Panc1 (cell line): ENCODE measurements around the gene HAUS1. TPM values are rescaled to one million over a fixed set of nuclear protein-coding genes. Genes with fewer than 3 reads are reported as not detected.
A peak's percentile ranks its signal among the peaks of the same experiment; 100 is the strongest.

ENCODE experiments used
- ATAC-seq: fragments of 200-7000 bp; cut with Tn5 transposase; 2 replicates; pipeline ENCODE4 v1.9.1; 2020; ENCODE audit warnings: mild to moderate bottlenecking, moderate library complexity
- BruUV-seq: library from RNA; stranded (reverse); fragments of 400-500 nt; replicated peaks from 2 replicates; lab custom pipeline; 2021; lab: Mats Ljungman, UMichigan
- CTCF ChIA-PET: fragments of 300-600 bp; sonication (Branson Sonifier 250); formaldehyde crosslinking; loops from one replicate; lab custom pipeline; 2022; ENCODE audit warnings: antibody characterized with exemption; lab: Charles Lee
- POLR2A ChIA-PET: fragments of 300-600 bp; sonication (Branson Sonifier 250); formaldehyde crosslinking; loops from one replicate; lab custom pipeline; 2022; ENCODE audit warnings: antibody characterized with exemption; lab: Charles Lee
- DNase-seq: peaks from one replicate; pipeline ENCODE4 v3.0.0-alpha.2; 2010; ENCODE audit warnings: low read depth, low spot score
- H3K27ac ChIP-seq: 2 replicates; pipeline ENCODE4 v1.5.1; 2011; ENCODE audit warnings: mild to moderate bottlenecking, low read length, inconsistent platforms
- H3K27me3 ChIP-seq: fragments of 200-500 bp; sonication (Bioruptor generic); 2 replicates; pipeline ENCODE4 v1.6.0; 2014; ENCODE audit warnings: low read length, inconsistent platforms; ENCODE audit not compliant: control insufficient read depth, insufficient read depth
- H3K36me3 ChIP-seq: fragments of 200-500 bp; sonication (Bioruptor generic); 2 replicates; pipeline ENCODE4 v1.5.1; 2014; ENCODE audit warnings: inconsistent platforms, mild to moderate bottlenecking, low read length, moderate library complexity; ENCODE audit not compliant: control insufficient read depth, insufficient read depth
- H3K4me1 ChIP-seq: 2 replicates; pipeline ENCODE4 v1.5.1; 2011; ENCODE audit warnings: inconsistent platforms, mild to moderate bottlenecking, low read length, moderate library complexity; ENCODE audit not compliant: control insufficient read depth, insufficient read depth
- H3K4me3 ChIP-seq, 2 experiments: 2 replicates each; pipeline ENCODE4 v1.5.1; 2011 to 2012; ENCODE audit warnings: low read depth in 2 of 2, low read length in 2 of 2, mild to moderate bottlenecking in 2 of 2, inconsistent platforms in 1 of 2, moderate library complexity in 1 of 2
- H3K9me3 ChIP-seq: fragments of 200-500 bp; sonication (Bioruptor generic); 2 replicates; pipeline ENCODE4 v1.5.1; 2014; ENCODE audit warnings: low read depth, mild to moderate bottlenecking, inconsistent platforms, low read length, moderate library complexity; ENCODE audit not compliant: control insufficient read depth, insufficient read depth
- POLR2AphosphoS5 ChIP-seq: IDR thresholded peaks from 2 replicates; pipeline ENCODE4 v1.6.1; 2012; ENCODE audit warnings: mild to moderate bottlenecking, low read depth, low read length, moderate library complexity
- SIN3A ChIP-seq: IDR thresholded peaks from 2 replicates; pipeline ENCODE4 v1.6.1; 2012; ENCODE audit warnings: low read depth, mild to moderate bottlenecking, low read length, moderate library complexity, borderline replicate concordance; ENCODE audit not compliant: insufficient read depth
- TCF7L2 ChIP-seq: IDR thresholded peaks from 2 replicates; pipeline ENCODE4 v1.6.1; 2011; ENCODE audit warnings: mild to moderate bottlenecking, low read depth, low read length, inconsistent platforms
- in situ Hi-C: cut with HindIII; loops from 2 replicates; pipeline ENCODE4 v1.10.0; 2016; ENCODE audit warnings: low sequenced_read_pairs, low pct_unique_long_range_greater_than_20kb
- intact Hi-C: fragments of 100-400 bp; cut with micrococcal nuclease; formaldehyde crosslinking; loops from one replicate; pipeline ENCODE4 v1.10.0; 2022; ENCODE audit not compliant: unreplicated experiment
- total RNA-seq: library from RNA; stranded (reverse); gene quantifications from one replicate; pipeline ENCODE4 v1.2.1, GENCODE V29; 2021; ENCODE audit not compliant: unreplicated experiment
- TF ChIP-seq, protein P1 (sequence below): fragments of 450-650 bp; IDR thresholded peaks from 2 replicates; pipeline ENCODE4 v1.5.1; 2017; ENCODE audit warnings: mild to moderate bottlenecking
- TF ChIP-seq, protein P2 (sequence below), 2 experiments: IDR thresholded peaks; 2 replicates each; pipeline ENCODE4 v1.6.1; 2011 to 2012; ENCODE audit warnings: low read depth in 2 of 2, control low read depth in 1 of 2, low read length in 1 of 2, mild to moderate bottlenecking in 1 of 2, moderate library complexity in 1 of 2; ENCODE audit not compliant: insufficient read depth in 1 of 2

The HAUS1 gene
- total RNA-seq, 1 experiment from 2014 or later = 28.4 TPM

- no peaks in the 10 kb centered on the region for H3K27me3 ChIP-seq
- H3K27ac ChIP-seq = no peak overlapping the region
- no peaks in the 10 kb centered on the region for H3K4me1 ChIP-seq
- intact Hi-C loops (loop anchor here (5.0 kb wide), 2 partner anchors 100 to 405 kb away; no protein-coding TSS in a partner anchor), in situ Hi-C loops (no loop called here)
- TF ChIP-seq SIN3A (no peak), POLR2AphosphoS5 (no peak), TCF7L2 (no peak)
- TF ChIP-seq, protein P1, sequence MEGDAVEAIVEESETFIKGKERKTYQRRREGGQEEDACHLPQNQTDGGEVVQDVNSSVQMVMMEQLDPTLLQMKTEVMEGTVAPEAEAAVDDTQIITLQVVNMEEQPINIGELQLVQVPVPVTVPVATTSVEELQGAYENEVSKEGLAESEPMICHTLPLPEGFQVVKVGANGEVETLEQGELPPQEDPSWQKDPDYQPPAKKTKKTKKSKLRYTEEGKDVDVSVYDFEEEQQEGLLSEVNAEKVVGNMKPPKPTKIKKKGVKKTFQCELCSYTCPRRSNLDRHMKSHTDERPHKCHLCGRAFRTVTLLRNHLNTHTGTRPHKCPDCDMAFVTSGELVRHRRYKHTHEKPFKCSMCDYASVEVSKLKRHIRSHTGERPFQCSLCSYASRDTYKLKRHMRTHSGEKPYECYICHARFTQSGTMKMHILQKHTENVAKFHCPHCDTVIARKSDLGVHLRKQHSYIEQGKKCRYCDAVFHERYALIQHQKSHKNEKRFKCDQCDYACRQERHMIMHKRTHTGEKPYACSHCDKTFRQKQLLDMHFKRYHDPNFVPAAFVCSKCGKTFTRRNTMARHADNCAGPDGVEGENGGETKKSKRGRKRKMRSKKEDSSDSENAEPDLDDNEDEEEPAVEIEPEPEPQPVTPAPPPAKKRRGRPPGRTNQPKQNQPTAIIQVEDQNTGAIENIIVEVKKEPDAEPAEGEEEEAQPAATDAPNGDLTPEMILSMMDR = no peak
- TF ChIP-seq, protein P2, sequence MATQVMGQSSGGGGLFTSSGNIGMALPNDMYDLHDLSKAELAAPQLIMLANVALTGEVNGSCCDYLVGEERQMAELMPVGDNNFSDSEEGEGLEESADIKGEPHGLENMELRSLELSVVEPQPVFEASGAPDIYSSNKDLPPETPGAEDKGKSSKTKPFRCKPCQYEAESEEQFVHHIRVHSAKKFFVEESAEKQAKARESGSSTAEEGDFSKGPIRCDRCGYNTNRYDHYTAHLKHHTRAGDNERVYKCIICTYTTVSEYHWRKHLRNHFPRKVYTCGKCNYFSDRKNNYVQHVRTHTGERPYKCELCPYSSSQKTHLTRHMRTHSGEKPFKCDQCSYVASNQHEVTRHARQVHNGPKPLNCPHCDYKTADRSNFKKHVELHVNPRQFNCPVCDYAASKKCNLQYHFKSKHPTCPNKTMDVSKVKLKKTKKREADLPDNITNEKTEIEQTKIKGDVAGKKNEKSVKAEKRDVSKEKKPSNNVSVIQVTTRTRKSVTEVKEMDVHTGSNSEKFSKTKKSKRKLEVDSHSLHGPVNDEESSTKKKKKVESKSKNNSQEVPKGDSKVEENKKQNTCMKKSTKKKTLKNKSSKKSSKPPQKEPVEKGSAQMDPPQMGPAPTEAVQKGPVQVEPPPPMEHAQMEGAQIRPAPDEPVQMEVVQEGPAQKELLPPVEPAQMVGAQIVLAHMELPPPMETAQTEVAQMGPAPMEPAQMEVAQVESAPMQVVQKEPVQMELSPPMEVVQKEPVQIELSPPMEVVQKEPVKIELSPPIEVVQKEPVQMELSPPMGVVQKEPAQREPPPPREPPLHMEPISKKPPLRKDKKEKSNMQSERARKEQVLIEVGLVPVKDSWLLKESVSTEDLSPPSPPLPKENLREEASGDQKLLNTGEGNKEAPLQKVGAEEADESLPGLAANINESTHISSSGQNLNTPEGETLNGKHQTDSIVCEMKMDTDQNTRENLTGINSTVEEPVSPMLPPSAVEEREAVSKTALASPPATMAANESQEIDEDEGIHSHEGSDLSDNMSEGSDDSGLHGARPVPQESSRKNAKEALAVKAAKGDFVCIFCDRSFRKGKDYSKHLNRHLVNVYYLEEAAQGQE (IDR thresholded peaks at IDR 0.05; ENCODE audit: insufficient read depth in 1 of 2, low read depth in 2 of 2, low read length in 1 of 2) = no peak
- ChIA-PET CTCF (interaction anchor here (0.6 kb wide), 1 partner anchor 407 kb away, joined by 12 read pairs; no protein-coding TSS in a partner anchor), POLR2A (no interaction called here)
- ATAC-seq (no peak), DNase-seq (no peak)
- H3K4me3 ChIP-seq = peak overlapping the region; percentile 44 to 46
- no peaks in the 10 kb centered on the region; the same call in none of the 2 replicates for H3K36me3 ChIP-seq
- H3K9me3 ChIP-seq = no peaks in the 10 kb centered on the region
- no TSS peak for BruUV-seq
These were observed 31.8 kb upstream of the HAUS1 start for GRCh38 chr18:46072376-46072867.

DNA sequence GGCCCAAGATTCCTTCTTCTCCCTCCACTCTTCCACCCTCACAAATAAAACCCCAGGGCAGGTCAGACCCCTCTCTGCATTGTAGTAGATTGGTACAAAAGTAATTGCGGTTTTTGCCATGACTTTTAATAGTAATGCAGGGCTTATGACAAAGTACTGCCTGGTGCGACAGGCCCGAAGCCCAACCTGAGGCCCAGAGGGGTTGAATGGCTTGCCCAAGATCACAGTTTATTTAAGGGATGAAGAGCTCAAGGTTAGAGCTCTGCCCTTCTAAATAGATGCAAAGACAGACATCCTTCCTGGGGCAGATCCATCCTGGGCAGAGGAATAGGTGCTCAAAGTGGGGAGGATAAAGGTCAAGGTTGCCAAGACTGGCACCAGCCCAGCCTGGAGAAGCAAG is 31.2 kb upstream of the HAUS1 start:
- TF ChIP-seq, protein P1 = no peak
- TF ChIP-seq, protein P2 (IDR thresholded peaks at IDR 0.05; ENCODE audit: insufficient read depth in 1 of 2, low read depth in 2 of 2, low read length in 1 of 2) = no peak
- in situ Hi-C loops (no loop called here), intact Hi-C loops (loop anchor here (5.0 kb wide), 2 partner anchors 101 to 406 kb away; no protein-coding TSS in a partner anchor)
- Histone ChIP-seq H3K27ac (no peak overlapping the region), H3K4me1 (no peaks in the 10 kb centered on the region), H3K27me3 (no peaks in the 10 kb centered on the region), H3K9me3 (no peaks in the 10 kb centered on the region), H3K4me3 (no peak overlapping the region), H3K36me3 (no peaks in the 10 kb centered on the region; the same call in none of the 2 replicates)
- DNase-seq (no peak), ATAC-seq (no peak)
- no TSS peak for BruUV-seq
- ChIA-PET CTCF (interaction anchor here (0.6 kb wide), 1 partner anchor 407 kb away, joined by 12 read pairs; no protein-coding TSS in a partner anchor), POLR2A (no interaction called here)
